HCT116 (cell line): ENCODE data around the gene CFAP54.

Source experiments
- CEBPB ChIP-seq: IDR thresholded peaks from 2 replicates; pipeline ENCODE4 v1.6.1; 2012; ENCODE audit warnings: low read depth
- FOSL1 ChIP-seq: IDR thresholded peaks from 2 replicates; pipeline ENCODE4 v1.6.1; 2012; ENCODE audit warnings: low read depth
- ZNF274 ChIP-seq: fragments of 200-500 bp; sonication (Bioruptor generic); IDR thresholded peaks from 2 replicates; pipeline ENCODE4 v1.6.1; 2014; ENCODE audit warnings: mild to moderate bottlenecking, low read depth, low read length, inconsistent platforms
- TF ChIP-seq, protein P1 (sequence below): IDR thresholded peaks from 2 replicates; pipeline ENCODE4 v1.6.1; 2012; ENCODE audit warnings: low read depth

DNA sequence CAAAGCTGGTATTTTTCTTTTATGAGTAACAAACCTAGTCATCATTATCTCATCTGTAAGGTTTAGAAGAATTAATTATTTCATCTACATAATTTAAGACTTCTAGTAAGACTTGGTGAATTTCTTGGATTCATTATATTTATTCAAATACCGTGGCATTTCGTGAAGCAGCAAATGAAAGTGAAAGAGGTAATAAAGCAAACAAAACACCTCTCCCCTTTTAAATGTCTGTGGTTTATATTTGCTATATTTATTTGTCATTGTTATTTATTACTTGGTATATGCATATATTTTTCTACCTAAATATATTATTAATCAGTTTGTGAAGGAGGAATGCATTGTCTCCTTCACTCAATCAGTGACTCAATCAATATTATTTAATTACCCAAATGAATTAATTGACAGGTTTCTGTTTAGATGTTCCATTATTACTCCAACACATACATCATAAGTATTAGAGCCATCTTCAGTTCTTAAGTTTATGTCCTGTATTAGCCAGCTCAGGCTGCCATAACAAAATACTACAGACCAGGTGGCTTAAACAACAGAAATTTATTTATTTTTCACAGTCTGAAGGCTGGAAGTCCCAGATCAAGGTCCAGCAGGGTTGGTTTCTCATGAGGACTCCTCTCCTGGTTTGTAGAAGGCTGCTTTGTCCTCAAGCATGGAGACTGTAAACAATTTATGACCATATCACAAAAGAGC is 6.6 kb downstream of the CFAP54 start:
- no peak for TF ChIP-seq FOSL1
- no peak for TF ChIP-seq CEBPB
- TF ChIP-seq ZNF274, result no peak
- TF ChIP-seq, protein P1, sequence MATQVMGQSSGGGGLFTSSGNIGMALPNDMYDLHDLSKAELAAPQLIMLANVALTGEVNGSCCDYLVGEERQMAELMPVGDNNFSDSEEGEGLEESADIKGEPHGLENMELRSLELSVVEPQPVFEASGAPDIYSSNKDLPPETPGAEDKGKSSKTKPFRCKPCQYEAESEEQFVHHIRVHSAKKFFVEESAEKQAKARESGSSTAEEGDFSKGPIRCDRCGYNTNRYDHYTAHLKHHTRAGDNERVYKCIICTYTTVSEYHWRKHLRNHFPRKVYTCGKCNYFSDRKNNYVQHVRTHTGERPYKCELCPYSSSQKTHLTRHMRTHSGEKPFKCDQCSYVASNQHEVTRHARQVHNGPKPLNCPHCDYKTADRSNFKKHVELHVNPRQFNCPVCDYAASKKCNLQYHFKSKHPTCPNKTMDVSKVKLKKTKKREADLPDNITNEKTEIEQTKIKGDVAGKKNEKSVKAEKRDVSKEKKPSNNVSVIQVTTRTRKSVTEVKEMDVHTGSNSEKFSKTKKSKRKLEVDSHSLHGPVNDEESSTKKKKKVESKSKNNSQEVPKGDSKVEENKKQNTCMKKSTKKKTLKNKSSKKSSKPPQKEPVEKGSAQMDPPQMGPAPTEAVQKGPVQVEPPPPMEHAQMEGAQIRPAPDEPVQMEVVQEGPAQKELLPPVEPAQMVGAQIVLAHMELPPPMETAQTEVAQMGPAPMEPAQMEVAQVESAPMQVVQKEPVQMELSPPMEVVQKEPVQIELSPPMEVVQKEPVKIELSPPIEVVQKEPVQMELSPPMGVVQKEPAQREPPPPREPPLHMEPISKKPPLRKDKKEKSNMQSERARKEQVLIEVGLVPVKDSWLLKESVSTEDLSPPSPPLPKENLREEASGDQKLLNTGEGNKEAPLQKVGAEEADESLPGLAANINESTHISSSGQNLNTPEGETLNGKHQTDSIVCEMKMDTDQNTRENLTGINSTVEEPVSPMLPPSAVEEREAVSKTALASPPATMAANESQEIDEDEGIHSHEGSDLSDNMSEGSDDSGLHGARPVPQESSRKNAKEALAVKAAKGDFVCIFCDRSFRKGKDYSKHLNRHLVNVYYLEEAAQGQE, result no peak
